Panc1 (cell line): Measurements from ENCODE around the gene USP24.

Experiments
- TF ChIP-seq, protein P1 (sequence below): fragments of 450-650 bp; IDR thresholded peaks from 2 replicates; pipeline ENCODE4 v1.5.1; 2017; ENCODE audit warnings: mild to moderate bottlenecking
- TF ChIP-seq, protein P2 (sequence below), 2 experiments: IDR thresholded peaks; 2 replicates each; pipeline ENCODE4 v1.6.1; 2011 to 2012; ENCODE audit warnings: low read depth in 2 of 2, control low read depth in 1 of 2, low read length in 1 of 2, mild to moderate bottlenecking in 1 of 2, moderate library complexity in 1 of 2; ENCODE audit not compliant: insufficient read depth in 1 of 2

DNA sequence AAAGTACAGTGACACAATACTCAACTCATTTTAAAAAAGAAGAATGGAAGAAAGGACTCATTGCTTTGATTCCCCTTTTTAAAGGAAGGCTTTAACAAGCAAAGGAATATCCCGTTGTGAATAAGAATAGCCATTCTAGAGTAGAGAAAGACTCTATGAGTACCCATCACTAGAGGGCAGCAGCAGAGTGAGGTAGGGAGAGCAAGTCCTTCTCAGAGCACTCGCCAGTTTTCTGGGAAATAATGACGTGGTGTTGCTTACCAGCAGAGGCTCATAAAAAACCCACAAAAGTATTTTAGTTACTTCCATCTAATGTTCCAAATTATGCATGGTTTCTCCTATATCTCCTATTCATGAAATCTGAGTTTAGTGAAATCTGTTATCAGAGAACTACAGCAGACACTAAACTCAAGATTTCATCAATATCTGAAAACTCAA lies 74.6 kb downstream of the USP24 start:
- TF ChIP-seq, protein P1, sequence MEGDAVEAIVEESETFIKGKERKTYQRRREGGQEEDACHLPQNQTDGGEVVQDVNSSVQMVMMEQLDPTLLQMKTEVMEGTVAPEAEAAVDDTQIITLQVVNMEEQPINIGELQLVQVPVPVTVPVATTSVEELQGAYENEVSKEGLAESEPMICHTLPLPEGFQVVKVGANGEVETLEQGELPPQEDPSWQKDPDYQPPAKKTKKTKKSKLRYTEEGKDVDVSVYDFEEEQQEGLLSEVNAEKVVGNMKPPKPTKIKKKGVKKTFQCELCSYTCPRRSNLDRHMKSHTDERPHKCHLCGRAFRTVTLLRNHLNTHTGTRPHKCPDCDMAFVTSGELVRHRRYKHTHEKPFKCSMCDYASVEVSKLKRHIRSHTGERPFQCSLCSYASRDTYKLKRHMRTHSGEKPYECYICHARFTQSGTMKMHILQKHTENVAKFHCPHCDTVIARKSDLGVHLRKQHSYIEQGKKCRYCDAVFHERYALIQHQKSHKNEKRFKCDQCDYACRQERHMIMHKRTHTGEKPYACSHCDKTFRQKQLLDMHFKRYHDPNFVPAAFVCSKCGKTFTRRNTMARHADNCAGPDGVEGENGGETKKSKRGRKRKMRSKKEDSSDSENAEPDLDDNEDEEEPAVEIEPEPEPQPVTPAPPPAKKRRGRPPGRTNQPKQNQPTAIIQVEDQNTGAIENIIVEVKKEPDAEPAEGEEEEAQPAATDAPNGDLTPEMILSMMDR, result peak; percentile 83
- TF ChIP-seq, protein P2, sequence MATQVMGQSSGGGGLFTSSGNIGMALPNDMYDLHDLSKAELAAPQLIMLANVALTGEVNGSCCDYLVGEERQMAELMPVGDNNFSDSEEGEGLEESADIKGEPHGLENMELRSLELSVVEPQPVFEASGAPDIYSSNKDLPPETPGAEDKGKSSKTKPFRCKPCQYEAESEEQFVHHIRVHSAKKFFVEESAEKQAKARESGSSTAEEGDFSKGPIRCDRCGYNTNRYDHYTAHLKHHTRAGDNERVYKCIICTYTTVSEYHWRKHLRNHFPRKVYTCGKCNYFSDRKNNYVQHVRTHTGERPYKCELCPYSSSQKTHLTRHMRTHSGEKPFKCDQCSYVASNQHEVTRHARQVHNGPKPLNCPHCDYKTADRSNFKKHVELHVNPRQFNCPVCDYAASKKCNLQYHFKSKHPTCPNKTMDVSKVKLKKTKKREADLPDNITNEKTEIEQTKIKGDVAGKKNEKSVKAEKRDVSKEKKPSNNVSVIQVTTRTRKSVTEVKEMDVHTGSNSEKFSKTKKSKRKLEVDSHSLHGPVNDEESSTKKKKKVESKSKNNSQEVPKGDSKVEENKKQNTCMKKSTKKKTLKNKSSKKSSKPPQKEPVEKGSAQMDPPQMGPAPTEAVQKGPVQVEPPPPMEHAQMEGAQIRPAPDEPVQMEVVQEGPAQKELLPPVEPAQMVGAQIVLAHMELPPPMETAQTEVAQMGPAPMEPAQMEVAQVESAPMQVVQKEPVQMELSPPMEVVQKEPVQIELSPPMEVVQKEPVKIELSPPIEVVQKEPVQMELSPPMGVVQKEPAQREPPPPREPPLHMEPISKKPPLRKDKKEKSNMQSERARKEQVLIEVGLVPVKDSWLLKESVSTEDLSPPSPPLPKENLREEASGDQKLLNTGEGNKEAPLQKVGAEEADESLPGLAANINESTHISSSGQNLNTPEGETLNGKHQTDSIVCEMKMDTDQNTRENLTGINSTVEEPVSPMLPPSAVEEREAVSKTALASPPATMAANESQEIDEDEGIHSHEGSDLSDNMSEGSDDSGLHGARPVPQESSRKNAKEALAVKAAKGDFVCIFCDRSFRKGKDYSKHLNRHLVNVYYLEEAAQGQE (IDR thresholded peaks at IDR 0.05; ENCODE audit: insufficient read depth in 1 of 2, low read depth in 2 of 2, low read length in 1 of 2), result no peak
